Stimulated activated CD4-positive, alpha-beta T cell treated with anti-CD3 and anti-CD28 coated beads, Interleukin-4, amount 100 ng/mL, for 4 hours (primary cell): ENCODE measurements around the gene FSHR.

Source experiments
- DNase-seq, 2 experiments: peaks; one replicate each; pipeline ENCODE4 v3.0.0-alpha.2; 2020

FSHR gene

DNA sequence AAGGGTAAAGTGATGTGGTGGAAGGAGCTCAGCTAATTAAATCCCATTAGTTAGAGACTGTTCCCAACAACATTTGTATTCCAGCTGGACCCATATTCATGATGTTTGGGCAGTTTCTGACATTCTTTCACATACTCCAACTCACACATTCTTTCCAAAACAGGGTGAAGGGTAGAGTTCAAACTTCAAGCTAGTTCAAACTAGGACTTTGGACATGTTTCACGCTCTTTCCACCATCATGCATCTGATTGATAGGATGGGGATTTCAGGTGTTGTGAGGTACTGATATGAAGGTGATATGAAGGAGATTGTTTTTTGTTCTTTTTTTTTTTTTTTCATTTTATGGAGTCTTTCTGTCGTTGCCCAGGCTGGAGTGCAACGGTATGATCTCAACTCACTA lies 201.7 kb downstream of the FSHR start:
- no peak for DNase-seq

- DNase-seq = no peak
These were observed 202.2 kb downstream of the FSHR start for GRCh38 chr2:48952143-48952542.

DNA sequence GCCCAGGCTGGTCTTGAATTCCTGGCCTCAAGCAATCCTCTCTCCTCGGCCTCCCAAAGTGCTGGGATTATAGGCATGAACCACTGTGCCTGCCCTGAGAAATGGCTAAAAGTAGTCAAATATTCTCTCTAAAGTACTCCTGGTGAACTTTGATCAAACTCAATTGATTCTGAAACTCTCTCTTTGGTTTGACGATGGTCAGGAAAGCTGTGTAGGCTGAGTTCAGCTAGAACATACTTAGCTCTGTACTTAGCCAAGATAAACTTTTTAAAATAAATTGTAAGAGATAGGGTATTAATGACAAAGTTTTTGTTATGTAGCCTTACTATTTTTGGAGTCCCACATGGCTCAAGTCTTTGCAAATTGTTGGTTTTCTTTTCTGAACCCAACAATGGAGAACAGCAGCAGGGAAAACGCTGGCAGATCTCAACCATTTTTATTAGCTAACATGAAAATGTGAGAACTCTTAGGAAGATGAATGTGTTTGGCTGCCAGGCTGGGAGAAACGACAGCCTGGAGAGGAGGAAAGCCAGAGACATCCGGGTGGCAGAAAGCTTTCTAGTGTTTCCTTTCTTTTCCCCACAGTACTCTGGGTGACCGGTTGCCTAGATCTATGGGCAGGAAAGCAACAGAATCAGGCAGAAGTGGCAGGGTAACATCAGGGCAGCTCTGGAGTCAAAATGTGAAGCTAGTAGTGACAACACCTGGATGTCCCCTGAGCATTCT lies 205.8 kb downstream of the FSHR start:
- DNase-seq = no peak

GRCh38 chr2:48946449-48947048 lies 207.8 kb downstream of the FSHR start:
- peak in 1 of 2 experiments; percentile 5 for DNase-seq

- DNase-seq = no peak
These were observed 209.4 kb downstream of the FSHR start for GRCh38 chr2:48944956-48945355.

DNA sequence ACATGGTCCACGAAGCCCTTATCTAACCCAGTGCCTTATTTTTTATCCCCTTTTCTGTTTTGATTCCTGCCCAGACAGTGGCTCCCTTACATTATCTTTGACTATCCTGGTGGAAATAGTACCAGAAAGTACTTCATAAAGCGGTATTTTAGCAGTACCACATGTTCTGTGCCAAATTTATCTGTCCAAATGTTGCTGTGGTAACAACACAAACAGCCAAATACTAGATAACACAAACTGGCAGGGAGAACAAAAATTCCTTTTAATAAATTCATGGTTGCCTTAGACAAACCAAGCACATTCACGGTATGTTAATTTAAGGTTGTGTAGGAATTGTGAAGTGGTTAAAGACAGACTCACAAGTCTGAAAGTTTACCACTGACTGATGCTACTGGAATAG lies 210.9 kb downstream of the FSHR start:
- no peak for DNase-seq

DNA sequence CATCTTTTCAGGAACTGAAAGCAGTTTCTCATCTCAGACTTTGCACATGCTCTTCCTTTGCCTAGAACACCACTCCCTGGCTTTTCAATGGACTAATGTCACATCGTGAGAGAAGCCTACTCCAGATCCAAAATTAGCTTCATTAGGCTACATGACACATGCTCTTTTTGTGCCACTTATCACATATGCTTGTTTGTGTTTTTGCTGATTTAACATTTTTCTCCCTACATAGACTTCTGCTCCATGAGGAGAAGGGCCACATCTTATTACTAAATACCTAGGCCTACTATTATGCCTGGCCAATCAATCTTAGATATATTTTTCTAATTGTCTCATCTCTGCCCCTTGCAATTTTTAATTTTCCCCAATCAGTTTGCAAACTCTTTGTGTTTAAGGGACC lies 212.4 kb downstream of the FSHR start:
- no peak for DNase-seq

GRCh38 chr2:48941456-48941855 lies 212.9 kb downstream of the FSHR start:
- no peak for DNase-seq

DNA sequence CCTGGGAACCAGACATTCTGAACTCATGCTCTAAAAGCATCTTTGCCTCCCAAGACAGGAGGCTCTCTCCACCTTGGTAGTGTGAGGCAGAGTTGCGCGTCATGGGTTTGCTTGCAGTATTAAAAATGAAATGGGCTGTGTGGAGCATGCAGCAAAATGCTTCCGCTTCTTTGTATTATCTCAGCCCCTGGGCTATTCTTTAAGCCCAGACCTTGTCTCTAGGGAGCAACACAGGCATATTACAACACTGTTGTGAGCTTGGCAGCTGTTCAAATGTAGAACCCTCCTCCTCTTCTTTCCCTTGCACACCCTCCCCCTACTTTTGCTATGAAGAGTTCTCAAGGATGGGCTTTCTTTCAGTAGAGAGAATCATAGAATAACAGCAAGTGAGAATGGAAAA lies 213.7 kb downstream of the FSHR start:
- DNase-seq = no peak

- no peak for DNase-seq
These were observed 215.1 kb downstream of the FSHR start for GRCh38 chr2:48939232-48939631.

DNA sequence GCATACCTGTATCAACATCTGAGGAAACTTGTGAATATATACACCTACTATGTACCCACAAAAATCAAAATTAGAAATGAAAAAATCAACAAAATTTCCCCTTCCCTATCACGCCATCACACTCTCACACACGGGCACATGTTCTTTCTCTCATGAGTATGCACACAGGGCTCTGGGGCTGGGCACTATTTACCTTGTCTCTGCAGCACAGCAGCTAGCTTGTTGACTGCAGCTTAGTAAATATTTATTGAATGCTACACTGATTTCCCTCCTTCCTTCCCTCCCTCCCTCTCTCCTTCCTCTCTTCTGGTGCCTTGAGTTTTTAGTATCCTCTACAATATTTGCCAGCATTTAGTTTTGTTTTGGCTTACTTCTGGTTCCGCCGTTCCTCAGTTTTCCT lies 216.1 kb downstream of the FSHR start:
- no peak for DNase-seq

- DNase-seq = no peak
These were observed 219.5 kb downstream of the FSHR start for GRCh38 chr2:48934807-48935206.

GRCh38 chr2:48933828-48934497 lies 220.4 kb downstream of the FSHR start:
- no peak for DNase-seq

DNA sequence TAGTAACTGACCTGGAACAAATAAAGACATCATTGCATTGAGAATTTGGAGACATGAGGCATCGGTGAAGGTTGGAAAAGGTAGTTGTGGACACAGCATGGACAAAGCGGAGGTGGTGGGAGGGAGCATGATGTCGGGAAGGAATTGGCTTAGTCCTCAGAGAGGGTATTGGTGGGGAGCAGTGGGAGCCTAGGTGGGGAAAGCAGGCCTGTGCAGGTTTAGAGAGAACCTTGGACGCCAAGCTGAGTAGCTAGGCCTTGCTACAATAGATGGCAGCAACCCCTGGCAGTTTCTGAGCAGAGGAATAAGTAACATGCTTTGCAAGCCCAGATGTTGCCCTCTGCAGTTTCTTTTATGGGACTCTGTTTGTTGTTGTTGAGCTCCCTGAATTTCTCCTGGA lies 221.6 kb downstream of the FSHR start:
- no peak for DNase-seq

- no peak for DNase-seq
These were observed 224.6 kb downstream of the FSHR start for GRCh38 chr2:48929571-48930301.

GRCh38 chr2:48927355-48927754 lies 227.0 kb downstream of the FSHR start:
- DNase-seq = no peak

GRCh38 chr2:48915884-48916283 lies 238.4 kb downstream of the FSHR start:
- DNase-seq = no peak

DNA sequence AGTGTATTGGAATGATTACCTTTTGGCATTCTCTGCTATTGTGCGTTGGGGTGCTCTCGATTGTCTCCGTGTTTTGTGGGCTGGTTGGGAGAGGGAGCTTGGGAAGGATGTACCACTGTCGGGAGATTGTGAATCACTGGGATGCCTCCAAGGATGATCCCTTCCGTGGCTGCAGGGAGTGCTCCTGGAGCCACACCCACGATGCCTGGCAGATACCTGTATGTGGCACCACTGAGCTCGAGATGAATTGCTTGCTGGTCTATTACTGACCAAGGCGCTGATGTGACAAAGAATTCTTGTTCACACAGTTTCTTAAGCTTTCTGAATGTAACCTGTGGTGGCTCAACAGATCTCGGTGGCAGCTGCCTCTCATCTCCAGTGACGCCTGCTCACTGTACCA lies 239.1 kb downstream of the FSHR start:
- no peak for DNase-seq

GRCh38 chr2:48914477-48915089 lies 239.7 kb downstream of the FSHR start:
- no peak for DNase-seq
